HUES6 (cell line): ENCODE results near the gene TRIM24.
"Not testable (repeated sequence)": the region's sequence is repeated elsewhere in the genome, so short reads cannot be mapped to it uniquely, and the experiment has no call there.

Source experiments
- H3K27ac ChIP-seq: 2 replicates; pipeline ENCODE4 v1.7.0; 2013; ENCODE audit warnings: low read depth, mild to moderate bottlenecking, low read length, inconsistent platforms
- H3K27me3 ChIP-seq: 2 replicates; pipeline ENCODE4 v1.6.1; 2013; ENCODE audit warnings: low read length; ENCODE audit not compliant: control insufficient read depth, insufficient read depth
- H3K36me3 ChIP-seq: 2 replicates; pipeline ENCODE4 v1.6.1; 2013; ENCODE audit warnings: low read length; ENCODE audit not compliant: control insufficient read depth, insufficient read depth
- H3K4me1 ChIP-seq: 2 replicates; pipeline ENCODE4 v1.6.1; 2013; ENCODE audit warnings: low read length; ENCODE audit not compliant: control insufficient read depth, insufficient read depth
- H3K4me3 ChIP-seq: 2 replicates; pipeline ENCODE4 v1.5.1; 2013; ENCODE audit warnings: low read depth, low read length
- H3K9ac ChIP-seq: one replicate; pipeline ENCODE4 v1.6.1; 2013; ENCODE audit warnings: mild to moderate bottlenecking, low read length
- H3K9me3 ChIP-seq: 2 replicates; pipeline ENCODE4 v1.6.1; 2013; ENCODE audit warnings: low read depth, low read length; ENCODE audit not compliant: control insufficient read depth, insufficient read depth

TRIM24 gene

GRCh38 chr7:138514044-138514443, 54.0 kb downstream of the TRIM24 start:
- Histone ChIP-seq H3K4me1 (no peaks in the 10 kb centered on the region), H3K36me3 (peaks cover 97% of the 10 kb centered on the region), H3K9me3 (peaks cover 29% of the 10 kb centered on the region), H3K27ac (no peak overlapping the region), H3K27me3 (no peaks in the 10 kb centered on the region), H3K9ac (no peak overlapping the region), H3K4me3 (no peak overlapping the region)

GRCh38 chr7:138515001-138515528, 55.0 kb downstream of the TRIM24 start:
- Histone ChIP-seq H3K9me3 (peaks cover 25% of the 10 kb centered on the region), H3K9ac (no peak overlapping the region), H3K36me3 (peaks cover 98% of the 10 kb centered on the region), H3K27me3 (no peaks in the 10 kb centered on the region), H3K4me1 (no peaks in the 10 kb centered on the region), H3K27ac (no peak overlapping the region), H3K4me3 (no peak overlapping the region)

- Histone ChIP-seq H3K4me3 (no peak overlapping the region), H3K27me3 (no peaks in the 10 kb centered on the region), H3K27ac (no peak overlapping the region), H3K4me1 (no peaks in the 10 kb centered on the region), H3K9ac (no peak overlapping the region), H3K9me3 (no peaks in the 10 kb centered on the region; the same call in 1 of the 2 replicates), H3K36me3 (peaks cover 98% of the 10 kb centered on the region)
Observed at GRCh38 chr7:138519061-138519798, 59.2 kb downstream of the TRIM24 start.

- H3K9ac ChIP-seq = no peak overlapping the region
- H3K27me3 ChIP-seq = no peaks in the 10 kb centered on the region
- no peak overlapping the region for H3K27ac ChIP-seq
- peaks cover 2% of the 10 kb centered on the region; the same call in 1 of the 2 replicates for H3K9me3 ChIP-seq
- no peak overlapping the region for H3K4me3 ChIP-seq
- no peaks in the 10 kb centered on the region for H3K4me1 ChIP-seq
- peaks cover 98% of the 10 kb centered on the region for H3K36me3 ChIP-seq
Observed at GRCh38 chr7:138520742-138521141, 60.7 kb downstream of the TRIM24 start.

GRCh38 chr7:138521837-138522461, 61.9 kb downstream of the TRIM24 start:
- Histone ChIP-seq H3K27ac (no peak overlapping the region), H3K9me3 (peaks cover 11% of the 10 kb centered on the region; the same call in 1 of the 2 replicates), H3K4me1 (no peaks in the 10 kb centered on the region), H3K27me3 (no peaks in the 10 kb centered on the region), H3K36me3 (peaks cover 100% of the 10 kb centered on the region), H3K9ac (no peak overlapping the region), H3K4me3 (no peak overlapping the region)

- Histone ChIP-seq H3K4me3 (no peak overlapping the region), H3K9me3 (peaks cover 31% of the 10 kb centered on the region), H3K27me3 (no peaks in the 10 kb centered on the region), H3K4me1 (no peaks in the 10 kb centered on the region), H3K36me3 (peaks cover 99% of the 10 kb centered on the region), H3K9ac (no peak overlapping the region), H3K27ac (no peak overlapping the region)
Observed at GRCh38 chr7:138524259-138524658, 64.2 kb downstream of the TRIM24 start.

- Histone ChIP-seq H3K4me1 (no peaks in the 10 kb centered on the region), H3K4me3 (no peak overlapping the region), H3K36me3 (peaks cover 99% of the 10 kb centered on the region), H3K9ac (no peak overlapping the region), H3K9me3 (peaks cover 31% of the 10 kb centered on the region), H3K27me3 (no peaks in the 10 kb centered on the region), H3K27ac (no peak overlapping the region)
Observed at GRCh38 chr7:138525757-138526156, 65.7 kb downstream of the TRIM24 start.

- Histone ChIP-seq H3K27me3 (no peaks in the 10 kb centered on the region), H3K9me3 (peaks cover 31% of the 10 kb centered on the region), H3K4me1 (no peaks in the 10 kb centered on the region), H3K4me3 (no peak overlapping the region), H3K36me3 (peaks cover 83% of the 10 kb centered on the region), H3K9ac (no peak overlapping the region), H3K27ac (no peak overlapping the region)
Observed at GRCh38 chr7:138527746-138528223, 67.7 kb downstream of the TRIM24 start.

GRCh38 chr7:138536833-138537232, 76.8 kb downstream of the TRIM24 start:
- not testable (repeated sequence) for H3K27me3 ChIP-seq, H3K4me1 ChIP-seq, H3K4me3 ChIP-seq, H3K9me3 ChIP-seq, H3K9ac ChIP-seq, H3K27ac ChIP-seq
- H3K36me3 ChIP-seq = peaks cover 64% of the 10 kb centered on the region

- Histone ChIP-seq H3K9me3 (peaks cover 4% of the 10 kb centered on the region; the same call in 1 of the 2 replicates), H3K27me3 (no peaks in the 10 kb centered on the region), H3K27ac (no peak overlapping the region), H3K4me3 (no peak overlapping the region), H3K36me3 (peaks cover 80% of the 10 kb centered on the region), H3K9ac (no peak overlapping the region), H3K4me1 (no peaks in the 10 kb centered on the region)
Observed at GRCh38 chr7:138538518-138538917, 78.5 kb downstream of the TRIM24 start.

- peaks cover 4% of the 10 kb centered on the region; the same call in 1 of the 2 replicates for H3K9me3 ChIP-seq
- no peak overlapping the region for H3K9ac ChIP-seq
- H3K36me3 ChIP-seq = peaks cover 86% of the 10 kb centered on the region
- no peaks in the 10 kb centered on the region for H3K27me3 ChIP-seq
- H3K4me3 ChIP-seq = no peak overlapping the region
- H3K27ac ChIP-seq = no peak overlapping the region
- H3K4me1 ChIP-seq = no peaks in the 10 kb centered on the region
Observed at GRCh38 chr7:138538997-138539644, 79.1 kb downstream of the TRIM24 start.
